Psoas muscle (tissue), 8 donors: Measurements from ENCODE around the gene TCEA2. TPM values are rescaled to one million over a fixed set of nuclear protein-coding genes. Genes with fewer than 3 reads are reported as not detected.

Experiments used
- ATAC-seq, 4 donors: fragments of 200-7000 bp; cut with Tn5 transposase; one replicate each; pipeline ENCODE4 v1.9.1; 2020; ENCODE audit warnings: moderate library complexity in 3 of 4, mild to moderate bottlenecking in 2 of 4
- DNase-seq, 2 donors: peaks; one replicate each; pipeline ENCODE4 v3.0.0-alpha.2; 2020
- H3K27ac ChIP-seq: fragments of 200-600 bp; one replicate; pipeline ENCODE4 v1.8.0; 2022
- H3K27me3 ChIP-seq, 3 donors: fragments of 200-600 bp in 1 of 3; one replicate each; pipeline versions ENCODE4 v1.6.1 to v1.8.0; 2013 to 2022; ENCODE audit warnings: low read length in 2 of 3, mild to moderate bottlenecking in 2 of 3, moderate library complexity in 1 of 3; ENCODE audit not compliant: insufficient read depth in 3 of 3
- H3K36me3 ChIP-seq, 2 donors: fragments of 200-600 bp in 1 of 2; one replicate each; pipeline versions ENCODE4 v1.6.1 to v1.8.0; 2013 to 2022; ENCODE audit warnings: low read depth in 1 of 2, mild to moderate bottlenecking in 1 of 2, moderate library complexity in 1 of 2; ENCODE audit not compliant: insufficient read depth in 1 of 2
- H3K4me1 ChIP-seq: fragments of 200-600 bp; one replicate; pipeline ENCODE4 v1.8.0; 2022
- H3K4me3 ChIP-seq: fragments of 200-600 bp; one replicate; pipeline ENCODE4 v1.8.0; 2022; ENCODE audit warnings: mild to moderate bottlenecking
- H3K9me3 ChIP-seq: fragments of 200-600 bp; one replicate; pipeline ENCODE4 v1.8.0; 2022
- CTCF ChIP-seq: fragments of 200-600 bp; IDR thresholded peaks from one replicate; pipeline ENCODE4 v1.8.0; 2022; ENCODE audit warnings: antibody characterized with exemption
- WGBS, 3 donors: extraction: QIAGEN DNeasy Blood & Tissue Kit; methylation state at CpG; one replicate each; pipeline versions ENCODE4 v1.1.6 to v1.1.7; 2013; 5-methylcytosine and 5-hydroxymethylcytosine counted together
- intact Hi-C, 2 donors: fragments of 100-400 bp; cut with DNase I; formaldehyde crosslinking; loops; one replicate each; pipeline versions ENCODE4 v1.11.0 to v1.14.2; 2022
- polyA plus RNA-seq, 3 donors: library from polyadenylated mRNA; stranded (reverse); fragments of 200-250 nt; gene quantifications; one replicate each; pipeline ENCODE4 v1.2.3, GENCODE V29; 2013
- total RNA-seq, 4 donors: library from RNA; stranded (reverse); fragmentation: NEBNext Ultra II Directional in 2 of 4; extraction: Animal tissue kit (Norgen Biotek cat#: 25700) in 2 of 4; gene quantifications; one replicate each; pipeline versions ENCODE4 v1.2.1 to v1.2.4, GENCODE V29; 2021 to 2023
- donor health status: healthy with polysubstance abuse.
- donor health status: DM: no; HTN: no; CAD: no; lungs with moderate emphysema.
- donor health status: Bipolar disorder and iron deficiency.
- donor health status: healthy.
- donor health status: DM: yes; HTN: yes; CAD: no.
- donor health status: DM: no; HTN: no; CAD: no.
- donor health status: DM: no; HTN: no; CAD: no.
- donor health status: DM: yes; HTN: yes; CAD: no.

Gene TCEA2
- total and polyA plus RNA-seq, 7 donors: 15.1 to 43.4 (median 30.2) TPM

GRCh38 chr20:64049060-64049877 lies 13.7 kb upstream of the TCEA2 start, which contains the start of gene SOX18:
Gene SOX18, minus strand, starts transcription at chr20:64049639. Its CDS starts 123 bp downstream, at chr20:64049516.
- WGBS, 3 donors: 1% methylated on average over 24 to 110 of the region's 111 CpGs
- peaks cover 0 to 74% (median 30%) of the 10 kb centered on the region in 3 donors for H3K27me3 ChIP-seq
- H3K27ac ChIP-seq: peak within 1 kb of the TSS; percentile 74
- no peaks in the 10 kb centered on the region for H3K36me3 ChIP-seq
- DNase-seq (no peak), ATAC-seq (peak in 2 of 4 donors; percentile 11 to 19)
- H3K4me1 ChIP-seq: no peaks in the 10 kb centered on the region
- intact Hi-C loops: no loop called here
- TF ChIP-seq CTCF: no peak
- H3K9me3 ChIP-seq: no peaks in the 10 kb centered on the region
- H3K4me3 ChIP-seq: peak within 1 kb of the TSS; percentile 57

GRCh38 chr20:64049878-64050260 lies 13.1 kb upstream of the TCEA2 start:
- WGBS, 3 donors: 18 to 26% (median 22%) methylated on average over 10 to 16 of the region's 16 CpGs
- peak overlapping the region; percentile 74 for H3K27ac ChIP-seq
- no peak for TF ChIP-seq CTCF
- H3K4me3 ChIP-seq: peak overlapping the region; percentile 57
- no peaks in the 10 kb centered on the region for H3K36me3 ChIP-seq
- ATAC-seq: peak in 1 of 4 donors; percentile 16
- peaks cover 0 to 71% (median 30%) of the 10 kb centered on the region in 3 donors for H3K27me3 ChIP-seq
- no peaks in the 10 kb centered on the region for H3K9me3 ChIP-seq
- no peak for DNase-seq
- intact Hi-C loops: no loop called here
- no peaks in the 10 kb centered on the region for H3K4me1 ChIP-seq

GRCh38 chr20:64050261-64051032 lies 12.6 kb upstream of the TCEA2 start:
- peak overlapping the region; percentile 74 for H3K27ac ChIP-seq
- no peak for DNase-seq
- H3K36me3 ChIP-seq: no peaks in the 10 kb centered on the region
- intact Hi-C loops: no loop called here
- WGBS, 3 donors: 68 to 72% (median 69%) methylated on average over 23 of the region's 23 CpGs
- H3K4me1 ChIP-seq: no peaks in the 10 kb centered on the region
- peak in 1 of 4 donors; percentile 5 for ATAC-seq
- H3K4me3 ChIP-seq: peak overlapping the region; percentile 57
- H3K9me3 ChIP-seq: no peaks in the 10 kb centered on the region
- H3K27me3 ChIP-seq: peaks cover 0 to 66% (median 30%) of the 10 kb centered on the region in 3 donors
- TF ChIP-seq CTCF: no peak

- ATAC-seq: no peak
- no peaks in the 10 kb centered on the region for H3K4me1 ChIP-seq
- H3K4me3 ChIP-seq: peak overlapping the region; percentile 57
- TF ChIP-seq CTCF: no peak
- no peak for DNase-seq
- intact Hi-C loops: no loop called here
- H3K9me3 ChIP-seq: no peaks in the 10 kb centered on the region
- WGBS, 3 donors: 66 to 70% (median 66%) methylated on average over 9 to 11 of the region's 11 CpGs
- peak overlapping the region; percentile 74 for H3K27ac ChIP-seq
- no peaks in the 10 kb centered on the region for H3K36me3 ChIP-seq
- H3K27me3 ChIP-seq: peaks cover 0 to 61% (median 28%) of the 10 kb centered on the region in 3 donors
Observed at GRCh38 chr20:64051033-64051452, 12.0 kb upstream of the TCEA2 start.
